ENCODE results near the gene INPP4A. TPM values are rescaled to one million over a fixed set of nuclear protein-coding genes. Genes with fewer than 3 reads are reported as not detected.

Gene INPP4A
- total and polyA plus RNA-seq, 10 of the 15 experiments (the other 5 are each of a cell fraction or from before 2014, with no cell fraction given), result 4.7 to 62.3 (median 36.9) TPM

DNA sequence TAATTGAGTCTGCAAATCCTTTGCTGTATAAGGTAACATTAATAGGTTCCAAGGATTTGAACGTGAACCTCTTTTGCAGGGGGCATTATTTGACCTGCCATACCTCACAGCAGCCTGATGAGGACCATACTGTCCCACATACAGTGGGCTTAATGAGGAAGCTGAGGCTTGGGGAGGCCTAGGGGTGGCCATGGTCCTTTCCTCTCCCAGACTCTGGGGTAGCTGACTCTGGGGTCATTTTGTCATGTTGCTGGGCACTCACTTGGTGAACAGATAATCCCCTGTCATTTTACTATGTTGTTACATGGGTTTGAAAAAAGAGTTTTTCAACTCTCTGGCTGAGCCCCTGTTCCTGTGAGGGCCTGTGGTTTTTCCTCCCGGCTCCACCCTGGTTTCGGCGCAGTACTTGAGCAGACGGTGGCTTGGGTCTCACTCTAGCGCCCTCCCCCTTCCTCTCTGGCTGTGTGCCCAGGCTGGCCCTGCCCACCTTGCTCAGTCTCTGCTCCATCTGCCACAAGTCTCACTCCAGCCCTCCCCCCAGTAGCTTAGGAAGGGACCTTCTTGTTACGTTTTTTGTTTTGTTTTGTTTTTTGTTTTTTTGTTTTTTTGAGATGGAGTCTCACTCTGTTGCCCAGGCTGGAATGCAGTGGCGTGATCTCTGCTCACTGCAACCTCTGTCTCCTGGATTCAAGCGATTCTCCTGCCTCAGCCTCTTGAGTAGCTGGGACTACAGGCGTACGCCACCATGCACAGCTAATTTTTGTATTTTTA lies 21.0 kb downstream of the INPP4A start (continued):
- no peak for TF ChIP-seq ZBTB11 (CRISPR knock-in tag; IDR thresholded peaks at IDR 0.05)
- TF ChIP-seq MTA3 (IDR thresholded peaks at IDR 0.05; ENCODE audit: borderline replicate concordance, low read length), result no peak
- TF ChIP-seq IRF4 (IDR thresholded peaks at IDR 0.05; ENCODE audit: low read depth, low read length), result 0 out of 2 replicates have a peak, but pooled peaks have one; percentile 35
- no peak for TF ChIP-seq ZBTB33 (IDR thresholded peaks at IDR 0.05)
- TF ChIP-seq EGR1 (IDR thresholded peaks at IDR 0.05; ENCODE audit: borderline replicate concordance in 1 of 2, low read depth in 2 of 2, low read length in 2 of 2), result no peak
- TF ChIP-seq SMAD1 (IDR thresholded peaks at IDR 0.05; ENCODE audit: low read depth, partially characterized antibody), result peak; percentile 64
- 0 out of 2 replicates have a peak, but pooled peaks have one; percentile 40 for TF ChIP-seq TCF3 (IDR thresholded peaks at IDR 0.05; ENCODE audit: borderline replicate concordance, insufficient read depth, low read depth, low read length)
- TF ChIP-seq TCF12 (IDR thresholded peaks at IDR 0.05; ENCODE audit: low read depth, low read length), result 0 out of 2 replicates have a peak, but pooled peaks have one; percentile 30

All from GM12878 (cell line).